Uterus (tissue), 4 donors: ENCODE measurements around the gene FHAD1. TPM values are rescaled to one million over a fixed set of nuclear protein-coding genes. Genes with fewer than 3 reads are reported as not detected.

Experiments
- DNase-seq, 2 donors: peaks; one replicate each; pipeline ENCODE4 v3.0.0-alpha.2; 2019 to 2020
- H3K27ac ChIP-seq, 2 donors: fragments of 200-600 bp; sonication (generic); 1 replicate in 1 of 2; 2 replicates in 1 of 2; pipeline ENCODE4 v1.5.1; 2016 to 2018
- H3K27me3 ChIP-seq, 2 donors: fragments of 200-600 bp; sonication (generic); one replicate each; pipeline ENCODE4 v1.5.1; 2018 to 2019; ENCODE audit warnings: control low read depth in 1 of 2
- H3K36me3 ChIP-seq, 2 donors: fragments of 200-600 bp; sonication (generic); one replicate each; pipeline ENCODE4 v1.5.1; 2019; ENCODE audit warnings: control low read depth in 1 of 2
- H3K4me1 ChIP-seq, 2 donors: fragments of 200-600 bp; sonication (generic); one replicate each; pipeline ENCODE4 v1.5.1; 2018 to 2019; ENCODE audit warnings: control low read depth in 1 of 2
- H3K4me3 ChIP-seq, 2 donors: fragments of 200-600 bp; sonication (generic); 1 replicate in 1 of 2; 2 replicates in 1 of 2; pipeline ENCODE4 v1.5.1; 2018 to 2019; ENCODE audit warnings: mild to moderate bottlenecking in 1 of 2
- H3K9me3 ChIP-seq, 2 donors: fragments of 200-600 bp; sonication (generic); one replicate each; pipeline ENCODE4 v1.5.1; 2019; ENCODE audit warnings: control low read depth in 1 of 2
- CTCF ChIP-seq, 4 experiments: fragments of 200-600 bp in 2 of 4; fragments of 450-650 bp in 2 of 4; sonication (generic) in 2 of 4; IDR thresholded peaks; one replicate each; pipeline ENCODE4 v1.5.1; 2016 to 2019; ENCODE audit warnings: antibody characterized with exemption in 4 of 4, mild to moderate bottlenecking in 2 of 4, moderate library complexity in 1 of 4
- POLR2A ChIP-seq, 2 donors: fragments of 450-650 bp; IDR thresholded peaks; one replicate each; pipeline ENCODE4 v1.6.1; 2016; ENCODE audit warnings: antibody characterized with exemption in 2 of 2, mild to moderate bottlenecking in 1 of 2, moderate library complexity in 1 of 2
- intact Hi-C: fragments of 100-400 bp; cut with DNase I; formaldehyde crosslinking; loops from one replicate; pipeline ENCODE4 v1.15.1; 2023; ENCODE audit warnings: low total_unique reads
- total RNA-seq, 4 donors: library from RNA; depleted of rRNA in 3 of 4; stranded (reverse); fragments of >200 nt in 3 of 4; gene quantifications; one replicate each; pipeline versions ENCODE4 v1.1.0 to v1.2.4, GENCODE V29; 2014 to 2023
- donor health status: DM: yes; HTN: yes; CAD: no.

FHAD1 gene
- total RNA-seq, 4 donors from 2014 or later, result 1.1 to 4.1 TPM; not detected in 2

- Histone ChIP-seq H3K4me1 (peaks cover 5 to 7% of the 10 kb centered on the region in 2 donors), H3K27ac (peak overlapping the region; percentile 17 to 54), H3K9me3 (no peaks in the 10 kb centered on the region), H3K27me3 (no peaks in the 10 kb centered on the region), H3K36me3 (no peaks in the 10 kb centered on the region), H3K4me3 (no peak overlapping the region)
- TF ChIP-seq CTCF (IDR thresholded peaks at IDR 0.05), result no peak
- peak; percentile 42 to 59 for DNase-seq
- intact Hi-C loops, result no loop called here
Measured at GRCh38 chr1:15328351-15329103, 81.5 kb downstream of the FHAD1 start.

GRCh38 chr1:15329104-15329820 is 82.2 kb downstream of the FHAD1 start:
- Histone ChIP-seq H3K27me3 (no peaks in the 10 kb centered on the region), H3K4me1 (peaks cover 5 to 7% of the 10 kb centered on the region in 2 donors), H3K9me3 (no peaks in the 10 kb centered on the region), H3K4me3 (no peak overlapping the region), H3K27ac (peak overlapping the region; percentile 17 to 54), H3K36me3 (no peaks in the 10 kb centered on the region)
- peak in 1 of 4 experiments; percentile 33 for TF ChIP-seq CTCF (IDR thresholded peaks at IDR 0.05)
- TF ChIP-seq POLR2A (IDR thresholded peaks at IDR 0.05), result no peak
- intact Hi-C loops, result no loop called here
- DNase-seq, result no peak

- no peaks in the 10 kb centered on the region for H3K36me3 ChIP-seq
- H3K9me3 ChIP-seq, result no peaks in the 10 kb centered on the region
- intact Hi-C loops, result no loop called here
- TF ChIP-seq CTCF (IDR thresholded peaks at IDR 0.05) (no peak), POLR2A (IDR thresholded peaks at IDR 0.05) (no peak)
- H3K27me3 ChIP-seq, result no peaks in the 10 kb centered on the region
- no peak for DNase-seq
- no peak overlapping the region for H3K4me3 ChIP-seq
- H3K27ac ChIP-seq, result no peak overlapping the region
- peaks cover 5 to 7% of the 10 kb centered on the region in 2 donors for H3K4me1 ChIP-seq
Measured at GRCh38 chr1:15330028-15330427, 83.0 kb downstream of the FHAD1 start.

GRCh38 chr1:15331180-15331579 is 84.2 kb downstream of the FHAD1 start:
- Histone ChIP-seq H3K27ac (no peak overlapping the region), H3K9me3 (no peaks in the 10 kb centered on the region), H3K4me1 (peaks cover 5 to 7% of the 10 kb centered on the region in 2 donors), H3K4me3 (no peak overlapping the region), H3K36me3 (no peaks in the 10 kb centered on the region), H3K27me3 (no peaks in the 10 kb centered on the region)
- no peak for DNase-seq
- TF ChIP-seq CTCF (IDR thresholded peaks at IDR 0.05) (no peak), POLR2A (IDR thresholded peaks at IDR 0.05) (no peak)
- intact Hi-C loops, result no loop called here

GRCh38 chr1:15331734-15332133 is 84.7 kb downstream of the FHAD1 start:
- no peak for DNase-seq
- no peak overlapping the region for H3K27ac ChIP-seq
- H3K27me3 ChIP-seq, result no peaks in the 10 kb centered on the region
- no peak overlapping the region for H3K4me3 ChIP-seq
- H3K9me3 ChIP-seq, result no peaks in the 10 kb centered on the region
- intact Hi-C loops, result no loop called here
- H3K36me3 ChIP-seq, result no peaks in the 10 kb centered on the region
- TF ChIP-seq CTCF (IDR thresholded peaks at IDR 0.05) (no peak), POLR2A (IDR thresholded peaks at IDR 0.05) (no peak)
- peaks cover 5 to 7% of the 10 kb centered on the region in 2 donors for H3K4me1 ChIP-seq
